Measurements from ENCODE around the gene CPNE2. TPM values are rescaled to one million over a fixed set of nuclear protein-coding genes. Genes with fewer than 3 reads are reported as not detected.

The CPNE2 gene
- 7.3 and 15.3 TPM in 2 replicates for total RNA-seq

DNA sequence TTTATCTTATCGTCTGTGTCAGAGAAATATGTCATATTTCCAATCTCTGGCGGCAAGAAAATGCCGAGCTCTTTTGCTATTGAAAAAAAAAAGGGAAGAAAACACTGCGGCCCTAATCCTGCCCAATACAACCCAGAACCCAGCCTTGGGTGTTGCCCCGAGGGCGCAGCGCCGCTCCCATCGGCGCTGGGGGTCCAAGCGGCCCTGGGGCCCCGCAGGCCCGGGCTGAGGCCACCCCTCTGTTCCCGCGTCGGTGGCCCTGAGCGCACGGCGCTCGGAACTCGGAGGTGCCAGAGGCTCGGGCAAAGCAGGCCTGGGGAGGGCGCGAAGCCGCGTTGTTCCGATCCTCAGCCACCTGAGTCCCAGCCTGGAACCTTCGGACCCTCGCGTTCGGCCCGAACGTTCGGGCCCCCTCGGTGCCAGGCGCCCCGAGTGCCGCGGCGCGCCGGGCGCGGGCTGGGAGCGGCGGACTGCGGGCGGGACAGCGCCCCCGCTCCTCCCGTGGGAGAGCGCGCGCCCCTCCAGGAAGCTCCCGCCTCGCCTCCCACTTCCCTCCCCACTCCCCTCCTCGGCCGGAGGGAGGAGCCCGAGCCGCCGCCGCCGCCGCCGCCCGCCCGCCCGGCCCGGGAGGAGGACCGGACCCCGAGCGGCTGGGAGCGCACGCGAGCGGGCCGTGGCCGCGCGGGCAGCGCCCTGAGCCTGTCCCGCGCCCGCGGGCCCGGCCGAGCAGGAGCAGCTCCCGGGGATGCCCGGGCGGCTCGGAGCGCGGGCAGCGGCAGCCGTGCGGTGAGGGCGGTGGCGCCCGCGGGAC is at the start of gene CPNE2:
Gene CPNE2 (plus strand): TSS at position 609 of the 811 bp plus-strand sequence. CDS start 18,160 bp downstream, outside the sequence.

DNA sequence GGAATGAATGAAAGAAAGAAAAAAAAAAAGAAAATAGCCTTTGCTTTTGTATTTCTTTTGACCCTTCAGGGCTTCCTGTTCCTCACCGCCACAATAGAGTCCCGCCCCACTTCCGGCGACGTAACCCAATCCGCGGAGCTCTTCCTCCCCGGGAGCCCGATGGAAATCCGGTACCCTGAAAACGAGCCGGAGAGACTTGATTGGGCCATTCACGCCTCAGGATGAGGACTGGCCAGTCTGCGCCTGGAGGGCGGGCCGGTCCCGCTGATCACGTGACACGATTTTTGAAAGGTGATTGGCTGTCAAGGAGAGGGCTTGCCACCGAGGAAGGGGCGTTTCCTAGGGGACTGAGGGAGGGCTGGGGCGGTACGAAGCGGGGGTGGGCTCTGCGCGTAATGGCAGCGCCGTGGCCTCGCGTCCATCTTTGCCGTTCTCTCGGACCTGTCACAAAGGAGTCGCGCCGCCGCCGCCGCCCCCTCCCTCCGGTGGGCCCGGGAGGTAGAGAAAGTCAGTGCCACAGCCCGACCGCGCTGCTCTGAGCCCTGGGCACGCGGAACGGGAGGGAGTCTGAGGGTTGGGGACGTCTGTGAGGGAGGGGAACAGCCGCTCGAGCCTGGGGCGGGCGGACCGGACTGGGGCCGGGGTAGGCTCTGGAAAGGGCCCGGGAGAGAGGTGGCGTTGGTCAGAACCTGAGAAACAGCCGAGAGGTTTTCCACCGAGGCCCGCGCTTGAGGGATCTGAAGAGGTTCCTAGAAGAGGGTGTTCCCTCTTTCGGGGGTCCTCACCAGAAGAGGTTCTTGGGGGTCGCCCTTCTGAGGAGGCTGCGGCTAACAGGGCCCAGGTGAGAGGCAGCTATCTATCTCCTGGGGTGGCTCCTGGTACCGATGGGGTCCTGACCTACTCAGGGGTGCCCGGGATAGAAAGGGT is 93.8 kb downstream of the CPNE2 start, which contains the start of the genes PSME3IP1 and RSPRY1:
Gene PSME3IP1 (minus strand): TSS at position 95 of the 927 bp plus-strand sequence. CDS start 12,185 bp downstream, outside the sequence.
Gene RSPRY1 (plus strand): TSS at position 385 of the 927 bp plus-strand sequence. CDS start 18,330 bp downstream, outside the sequence.

Other genes starting within 250 kb of the CPNE2 start
- not detected in 2 replicates for gene SLC12A3, start 227.4 kb upstream of the CPNE2 start, total RNA-seq
- 82.1 and 95.8 TPM in 2 replicates for gene HERPUD1, start 160.4 kb upstream of the CPNE2 start, total RNA-seq
- gene CETP, start 130.6 kb upstream of the CPNE2 start, total RNA-seq, result 0.19 and 0.56 TPM in 2 replicates
- 17.5 and 19.0 TPM in 2 replicates for gene NLRC5, start 103.0 kb upstream of the CPNE2 start, total RNA-seq
- 63.4 and 89.0 TPM in 2 replicates for gene PSME3IP1, start 93.5 kb downstream of the CPNE2 start, total RNA-seq
- 35.8 and 48.5 TPM in 2 replicates for gene RSPRY1, start 93.7 kb downstream of the CPNE2 start, total RNA-seq
- gene ARL2BP, start 152.7 kb downstream of the CPNE2 start, total RNA-seq, result 77.8 and 78.9 TPM in 2 replicates
- under 0.01 TPM in 1 of 2 replicates, not detected in the other for gene PLLP, start 192.1 kb downstream of the CPNE2 start, total RNA-seq